Peyer's patch (tissue), 4 donors: ENCODE data around the gene AKAP17A.

Experiments used
- CTCF ChIP-seq, 6 experiments: fragments of 450-650 bp in 4 of 6; fragments of 200-600 bp in 2 of 6; sonication (generic) in 1 of 6; IDR thresholded peaks; one replicate each; pipeline ENCODE4 v1.5.1; 2017 to 2019; ENCODE audit warnings: antibody characterized with exemption in 6 of 6, mild to moderate bottlenecking in 3 of 6, moderate library complexity in 1 of 6
- POLR2A ChIP-seq, 2 donors: fragments of 450-650 bp; IDR thresholded peaks; one replicate each; pipeline ENCODE4 v1.5.1; 2017; ENCODE audit warnings: antibody characterized with exemption in 2 of 2, mild to moderate bottlenecking in 2 of 2, moderate library complexity in 2 of 2

- TF ChIP-seq CTCF (IDR thresholded peaks at IDR 0.05), result no peak
- TF ChIP-seq POLR2A (IDR thresholded peaks at IDR 0.05), result no peak
Measured at GRCh38 chrX:1598021-1598875, 6.8 kb downstream of the AKAP17A start.
